GM12891 (cell line): ENCODE measurements around the gene ITM2C.

Experiments used
- POLR2A ChIP-seq: IDR thresholded peaks from 2 replicates; pipeline ENCODE4 v1.6.1; 2011; ENCODE audit warnings: low read depth, low read length, control low read depth
- POLR2AphosphoS5 ChIP-seq: IDR thresholded peaks from 2 replicates; pipeline ENCODE4 v1.6.1; 2011; ENCODE audit warnings: low read depth, low read length, control low read depth
- TAF1 ChIP-seq: IDR thresholded peaks from 2 replicates; pipeline ENCODE4 v1.6.1; 2011; ENCODE audit warnings: low read depth, low read length, control low read depth

DNA sequence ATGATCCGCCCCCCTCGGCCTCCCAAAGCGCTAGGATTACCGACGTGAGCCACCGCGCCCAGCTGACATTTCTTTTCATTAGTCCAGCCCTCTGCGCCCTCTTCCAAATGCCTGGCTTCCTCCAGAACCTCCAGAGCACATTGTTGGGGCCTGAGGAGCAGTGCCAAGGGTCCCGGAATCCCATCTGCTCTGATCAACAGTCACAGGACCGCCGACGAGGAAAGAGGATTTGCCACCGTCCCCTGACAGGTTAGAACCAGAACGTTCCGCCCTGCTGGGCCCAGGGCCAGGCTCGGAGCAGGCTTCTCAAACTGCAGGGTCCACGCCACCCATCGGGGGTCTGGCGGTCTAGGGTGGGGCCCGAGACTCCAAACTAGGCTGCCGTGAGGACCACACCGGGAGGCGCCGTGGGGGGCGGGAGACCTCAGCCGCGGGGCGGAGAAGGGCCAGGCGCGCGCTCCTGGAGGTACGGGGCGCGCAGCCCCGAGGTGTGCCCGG, 36.9 kb upstream of the ITM2C start:
- TF ChIP-seq POLR2AphosphoS5 (no peak), POLR2A (no peak), TAF1 (no peak)
